NCI-H2107 treated with DMSO at 0.1 percent for 48 hours (cell line): Measurements from ENCODE around the gene MYO6.

ENCODE experiments used
- DNase-seq: peaks from one replicate; lab custom pipeline; 2025; ENCODE audit not compliant: unreplicated experiment; lab: John Stamatoyannopoulos, UW

The MYO6 gene

DNA sequence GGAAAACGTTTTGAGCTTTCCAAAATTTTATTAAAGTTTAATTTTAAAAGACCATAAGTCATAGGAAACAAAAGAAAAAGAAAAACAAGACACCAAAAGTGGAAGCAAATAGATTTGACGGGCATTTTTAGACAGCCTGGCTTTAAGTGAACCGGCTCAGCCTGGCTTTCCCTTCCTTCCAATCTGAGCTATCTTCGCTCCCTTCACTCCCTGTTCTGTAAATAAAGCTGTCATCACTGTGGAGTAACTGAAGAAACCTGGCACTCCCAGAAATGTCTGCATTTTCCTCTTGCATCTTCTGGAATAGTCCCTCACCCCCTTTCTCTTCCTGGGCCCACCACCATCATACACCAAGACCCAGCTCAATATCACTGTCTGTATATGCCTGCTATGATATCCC lies 191.5 kb downstream of the MYO6 start:
- DNase-seq: no peak

- no peak for DNase-seq
Measured at GRCh38 chr6:75941509-75941908, 192.5 kb downstream of the MYO6 start.

DNA sequence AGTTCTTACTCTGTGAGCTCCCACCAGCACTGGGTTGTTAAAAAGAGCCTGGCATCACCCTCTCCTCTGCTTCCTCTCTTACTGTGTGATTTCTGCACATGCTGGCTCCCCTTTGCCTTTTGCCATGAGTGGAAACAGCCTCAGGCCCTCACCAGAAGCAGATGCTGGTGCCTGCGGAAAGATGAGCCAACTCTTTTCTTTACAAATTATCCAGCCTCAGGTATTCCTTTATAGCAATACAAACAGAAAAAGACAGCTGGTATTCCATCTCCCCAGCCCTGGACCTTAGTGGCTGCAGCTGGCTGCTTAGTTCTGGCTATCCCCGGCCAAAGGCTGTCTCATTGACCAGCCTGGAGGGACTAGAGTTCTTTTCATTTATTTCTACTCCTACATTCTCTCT lies 194.3 kb downstream of the MYO6 start:
- DNase-seq: no peak

DNA sequence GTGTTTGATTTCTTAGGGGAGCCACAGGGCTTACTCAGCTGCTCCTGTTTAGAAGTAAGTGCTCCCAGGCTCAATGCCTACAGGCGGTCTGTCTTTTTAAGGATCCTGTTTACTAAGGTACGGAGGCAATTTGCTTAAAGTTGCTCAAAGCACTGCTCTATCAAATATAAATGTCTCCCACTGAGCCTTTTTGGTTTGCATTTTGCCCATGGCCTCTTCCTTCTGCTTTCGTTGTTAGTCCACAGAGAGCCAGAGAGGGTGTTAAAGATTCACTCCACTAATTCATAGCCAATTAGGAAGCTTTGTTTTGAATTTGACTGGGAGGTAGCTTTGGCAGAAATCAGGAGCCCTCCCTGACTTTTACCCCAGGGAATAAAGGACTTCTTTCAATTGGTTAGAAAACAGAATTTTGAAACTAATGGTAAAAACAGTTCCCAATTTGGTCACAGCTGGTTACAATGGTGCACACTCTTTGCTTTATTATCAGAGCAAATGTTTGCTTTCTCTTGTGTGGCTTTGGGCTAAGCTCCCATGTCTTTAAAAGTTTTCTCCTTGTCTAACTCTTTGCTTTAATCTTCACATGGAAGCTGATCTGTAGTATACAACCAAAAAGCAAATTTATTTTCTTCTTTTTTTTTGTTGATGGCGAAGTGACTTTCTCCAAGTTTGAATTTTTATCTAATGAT lies 197.2 kb downstream of the MYO6 start:
- no peak for DNase-seq

DNA sequence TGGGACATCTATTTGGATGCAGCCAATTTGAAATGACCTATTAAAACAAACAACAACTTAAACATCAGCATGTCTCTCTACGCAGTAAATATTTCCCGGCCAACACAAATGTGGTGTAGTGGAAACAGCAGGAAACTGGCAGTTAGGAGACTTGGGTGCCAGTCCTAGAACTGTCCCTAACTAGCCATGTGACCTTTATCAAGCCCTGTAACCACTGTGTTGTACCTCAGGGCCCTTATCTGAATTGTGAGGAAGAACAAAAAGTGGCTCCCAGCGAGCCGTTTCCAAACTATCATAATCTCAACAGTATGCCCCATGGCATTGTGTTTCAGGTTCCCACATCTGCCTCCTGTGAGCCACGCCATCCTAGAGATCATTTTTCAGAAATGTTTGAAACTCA lies 198.9 kb downstream of the MYO6 start:
- no peak for DNase-seq

DNA sequence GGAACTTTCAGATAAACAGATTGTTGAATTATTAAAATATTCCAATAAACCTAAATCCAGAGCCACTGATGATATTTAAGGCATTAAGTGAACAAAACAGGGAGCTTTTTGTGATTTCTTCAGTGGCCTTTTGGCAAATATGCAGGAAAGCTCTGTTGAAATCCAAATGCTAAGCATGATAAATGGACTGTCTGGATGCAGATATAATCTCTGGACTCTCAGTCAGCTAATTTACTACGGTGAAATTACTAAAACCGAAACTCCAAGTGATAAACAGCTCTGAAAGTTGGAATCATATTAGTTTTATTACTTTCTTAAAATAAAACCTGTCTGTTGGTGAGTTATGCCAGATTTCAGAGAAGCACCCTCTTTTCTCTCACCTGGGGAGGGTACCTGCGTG lies 203.1 kb downstream of the MYO6 start:
- no peak for DNase-seq

- no peak for DNase-seq
Measured at GRCh38 chr6:75963569-75963968, 214.5 kb downstream of the MYO6 start.

DNA sequence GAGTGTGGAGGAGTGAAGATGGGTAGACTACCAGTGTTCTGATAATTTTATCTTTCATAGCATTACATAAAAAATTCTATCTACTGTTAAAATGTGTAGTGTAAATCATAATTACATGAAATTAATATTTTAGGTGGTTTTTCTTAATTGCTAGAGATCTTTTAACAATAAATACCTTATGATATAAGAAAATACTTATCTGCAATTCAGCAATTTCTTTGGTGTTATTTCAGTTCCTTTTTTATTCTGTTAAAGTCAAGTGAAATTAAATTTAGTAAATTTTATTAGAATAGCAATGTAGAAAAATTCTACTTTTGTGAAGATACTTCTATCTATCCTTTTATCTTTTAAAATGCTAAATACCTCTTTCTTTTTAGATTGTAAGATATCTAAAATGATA lies 219.1 kb downstream of the MYO6 start:
- no peak for DNase-seq
